ENCODE results near the gene KMT2A. TPM values are rescaled to one million over a fixed set of nuclear protein-coding genes. Genes with fewer than 3 reads are reported as not detected.

Gene KMT2A
- total and polyA plus RNA-seq, 2 donors (not counting 3 experiments of a cell fraction or from before 2014, with no cell fraction given): 23.5 to 63.9 TPM

DNA sequence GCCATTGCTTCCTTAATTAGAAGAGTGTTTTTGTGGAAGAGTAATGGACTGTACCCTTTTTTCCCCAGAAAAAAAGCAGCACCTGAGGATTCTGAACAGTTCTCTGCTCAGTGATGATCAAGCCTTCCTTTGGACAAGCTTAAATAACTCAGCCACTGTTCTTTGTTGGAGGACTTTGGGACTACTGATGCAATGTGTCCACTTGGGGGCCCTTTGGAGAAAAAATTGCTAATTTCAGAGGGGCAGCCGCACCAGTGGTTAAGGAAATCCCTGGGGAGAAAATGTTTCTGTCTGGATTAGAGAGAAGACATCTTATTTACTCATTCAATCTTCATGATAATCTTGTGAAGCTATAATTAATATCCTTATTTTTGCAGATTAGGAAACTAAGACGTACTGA lies 5.3 kb upstream of the KMT2A start:
- Histone ChIP-seq H4K20me1 (replicated peaks; ENCODE audit: control insufficient read depth, extremely low read depth, insufficient read depth, low read length) (no peaks in the 10 kb centered on the region), H3K9ac (replicated peaks; ENCODE audit: extremely low read depth, insufficient read depth, low read length) (no peak overlapping the region), H3K9me1 (replicated peaks; ENCODE audit: control insufficient read depth, extremely low read depth, insufficient read depth, low read length) (no peaks in the 10 kb centered on the region), H3K4me1 (ENCODE audit: control insufficient read depth, extremely low read depth, insufficient read depth, low read length) (peaks cover 18% of the 10 kb centered on the region), H3K4me3 (replicated peaks in 1 of 3; ENCODE audit: insufficient read depth in 1 of 3, low read depth in 1 of 3, low read length in 3 of 3) (no peak overlapping the region), H3K27me3 (ENCODE audit: control insufficient read depth in 2 of 2, insufficient read depth in 2 of 2, low read length in 2 of 2) (peaks cover 0 to 5% of the 10 kb centered on the region in 2 experiments), H3K79me2 (ENCODE audit: control insufficient read depth, insufficient read depth, low read length) (no peaks in the 10 kb centered on the region), H3K36me3 (ENCODE audit: control insufficient read depth in 2 of 2, extremely low read depth in 1 of 2, insufficient read depth in 2 of 2, low read length in 2 of 2) (no peaks in the 10 kb centered on the region), H3K9me3 (replicated peaks; ENCODE audit: control insufficient read depth, insufficient read depth, low read length) (no peaks in the 10 kb centered on the region), H3K27ac (ENCODE audit: insufficient read depth, low read depth, low read length) (no peak overlapping the region), H3K4me2 (ENCODE audit: insufficient read depth, low read length) (no peak overlapping the region), H2AFZ (ENCODE audit: low read depth, low read length) (no peak overlapping the region)
- ChIA-PET POLR2A (no interaction called here), CTCF (interaction anchor here (0.8 to 1.9 kb wide), 14 partner anchors 11 to 58 kb away, joined by 3 to 9 read pairs (median 4); partner anchors contain the start of gene ATP5MG)
- dilution Hi-C loops (cut with MboI; ENCODE audit: extremely low pct_ligation_motif_present, low sequenced_read_pairs): no loop called here
- TF ChIP-seq, protein P1, sequence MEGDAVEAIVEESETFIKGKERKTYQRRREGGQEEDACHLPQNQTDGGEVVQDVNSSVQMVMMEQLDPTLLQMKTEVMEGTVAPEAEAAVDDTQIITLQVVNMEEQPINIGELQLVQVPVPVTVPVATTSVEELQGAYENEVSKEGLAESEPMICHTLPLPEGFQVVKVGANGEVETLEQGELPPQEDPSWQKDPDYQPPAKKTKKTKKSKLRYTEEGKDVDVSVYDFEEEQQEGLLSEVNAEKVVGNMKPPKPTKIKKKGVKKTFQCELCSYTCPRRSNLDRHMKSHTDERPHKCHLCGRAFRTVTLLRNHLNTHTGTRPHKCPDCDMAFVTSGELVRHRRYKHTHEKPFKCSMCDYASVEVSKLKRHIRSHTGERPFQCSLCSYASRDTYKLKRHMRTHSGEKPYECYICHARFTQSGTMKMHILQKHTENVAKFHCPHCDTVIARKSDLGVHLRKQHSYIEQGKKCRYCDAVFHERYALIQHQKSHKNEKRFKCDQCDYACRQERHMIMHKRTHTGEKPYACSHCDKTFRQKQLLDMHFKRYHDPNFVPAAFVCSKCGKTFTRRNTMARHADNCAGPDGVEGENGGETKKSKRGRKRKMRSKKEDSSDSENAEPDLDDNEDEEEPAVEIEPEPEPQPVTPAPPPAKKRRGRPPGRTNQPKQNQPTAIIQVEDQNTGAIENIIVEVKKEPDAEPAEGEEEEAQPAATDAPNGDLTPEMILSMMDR (IDR thresholded peaks at IDR 0.05; ENCODE audit: extremely low read depth in 1 of 2, insufficient read depth in 1 of 2, low read depth in 1 of 2, low read length in 2 of 2): no peak
- TF ChIP-seq, protein P2, sequence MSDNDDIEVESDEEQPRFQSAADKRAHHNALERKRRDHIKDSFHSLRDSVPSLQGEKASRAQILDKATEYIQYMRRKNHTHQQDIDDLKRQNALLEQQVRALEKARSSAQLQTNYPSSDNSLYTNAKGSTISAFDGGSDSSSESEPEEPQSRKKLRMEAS (IDR thresholded peaks at IDR 0.05; ENCODE audit: insufficient read depth, insufficient read length): no peak
- TF ChIP-seq POLR2AphosphoS5 (IDR thresholded peaks at IDR 0.05; ENCODE audit: insufficient read depth, low read depth, low read length) (no peak), GATA2 (IDR thresholded peaks at IDR 0.05; ENCODE audit: insufficient read depth, insufficient read length, low read depth, low read length) (no peak), JUN (IDR thresholded peaks at IDR 0.05; ENCODE audit: borderline replicate concordance, insufficient read depth, insufficient read length, low read depth) (no peak), FOS (IDR thresholded peaks at IDR 0.05; ENCODE audit: borderline replicate concordance, insufficient read depth, low read length) (no peak), EZH2 (IDR thresholded peaks at IDR 0.05; ENCODE audit: borderline replicate concordance, low read depth, low read length, severe bottlenecking) (no peak), POLR2A (IDR thresholded peaks at IDR 0.05; ENCODE audit: low read depth, low read length) (no peak), MYC (IDR thresholded peaks at IDR 0.05; ENCODE audit: low read depth, low read length) (no peak)
- no TSS peak for BruUV-seq (replicated peaks)
- FAIRE-seq: no peak
- DNase-seq (ENCODE audit: low read depth, low spot score): no peak
- intact Hi-C loops (cut with micrococcal nuclease): loop anchor here (1.0 kb wide), 1 partner anchor 54 kb away; no protein-coding TSS in a partner anchor
